Upper lobe of left lung (tissue), 4 donors: ENCODE measurements around the gene MIA2.
"Not testable (repeated sequence)": the region's sequence is repeated elsewhere in the genome, so short reads cannot be mapped to it uniquely, and the experiment has no call there.

Experiments
- CTCF ChIP-seq, 6 experiments: fragments of 450-650 bp in 4 of 6; fragments of 200-600 bp in 2 of 6; sonication (generic) in 2 of 6; IDR thresholded peaks; one replicate each; pipeline ENCODE4 v1.5.1; 2016 to 2019; ENCODE audit warnings: antibody characterized with exemption in 6 of 6
- EP300 ChIP-seq, 4 donors: sonication (generic); formaldehyde crosslinking; IDR thresholded peaks; one replicate each; pipeline ENCODE4 v1.5.1; 2017; ENCODE audit warnings: antibody characterized with exemption in 4 of 4, control low read depth in 2 of 4
- POLR2A ChIP-seq, 4 donors: fragments of 450-650 bp; IDR thresholded peaks; one replicate each; pipeline ENCODE4 v1.5.1; 2016 to 2017; ENCODE audit warnings: antibody characterized with exemption in 4 of 4, mild to moderate bottlenecking in 2 of 4
- POLR2AphosphoS5 ChIP-seq, 2 donors: sonication (generic); formaldehyde crosslinking; IDR thresholded peaks; one replicate each; pipeline ENCODE4 v1.5.1; 2017; ENCODE audit warnings: antibody characterized with exemption in 2 of 2

- not testable (repeated sequence) for TF ChIP-seq CTCF, EP300, POLR2A, POLR2AphosphoS5 (IDR thresholded peaks at IDR 0.05)
These were observed 47.0 kb downstream of the MIA2 start for GRCh38 chr14:39280678-39281077.
